NCI-H524 treated with DMSO at 0.1 percent for 48 hours (cell line): ENCODE measurements around the gene PLPP4.
A peak's percentile ranks its signal among the peaks of the same experiment; 100 is the strongest.

ENCODE experiments used
- DNase-seq: peaks from one replicate; lab custom pipeline; 2025; lab: John Stamatoyannopoulos, UW

The PLPP4 gene

DNA sequence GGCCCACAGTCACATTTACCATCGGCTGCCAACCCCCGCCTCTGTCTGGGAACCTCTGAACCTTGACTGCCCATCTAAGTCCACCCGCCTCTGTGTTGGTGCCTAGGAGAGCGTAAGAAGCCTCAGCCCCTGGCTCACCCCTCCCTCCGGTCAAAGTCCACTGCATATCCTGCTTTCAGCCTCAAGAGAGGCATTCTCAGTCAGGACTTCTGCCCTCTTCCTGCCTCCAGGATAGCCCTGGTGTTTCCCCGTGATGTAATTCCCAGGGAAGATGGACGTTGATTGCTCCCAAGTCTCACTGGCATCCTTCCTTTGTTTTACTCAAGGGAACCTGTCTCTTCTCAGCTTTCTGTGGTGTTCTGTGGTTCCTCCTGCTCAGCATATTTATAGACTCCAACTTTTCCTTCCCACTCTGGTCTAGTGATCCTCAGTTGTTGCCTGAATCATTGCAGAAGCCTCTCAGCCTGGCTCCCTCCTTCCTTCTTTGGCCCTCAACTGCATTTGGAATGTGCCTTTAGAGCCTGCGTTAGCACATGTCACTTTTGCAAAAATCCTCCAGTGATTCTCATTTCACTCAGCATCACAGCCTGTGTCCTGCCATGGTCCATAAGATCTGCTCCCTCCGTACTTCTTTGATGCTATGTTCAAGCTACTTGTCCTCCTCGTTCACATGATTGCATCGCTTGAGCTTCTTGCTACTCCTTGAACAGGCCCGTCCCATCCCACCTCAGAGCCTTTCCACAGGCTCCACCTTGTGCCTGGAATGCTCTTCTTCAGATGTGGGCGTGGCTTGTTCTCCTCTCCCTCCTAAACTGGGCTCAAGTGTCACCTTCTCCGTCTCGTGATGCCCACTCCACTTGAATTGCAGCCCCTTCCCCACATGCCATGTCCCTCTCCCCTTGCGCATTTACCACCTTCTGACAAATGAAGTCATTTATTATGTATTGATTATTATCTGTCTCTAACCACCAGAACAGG is 124.2 kb downstream of the PLPP4 start:
- no peak for DNase-seq

DNA sequence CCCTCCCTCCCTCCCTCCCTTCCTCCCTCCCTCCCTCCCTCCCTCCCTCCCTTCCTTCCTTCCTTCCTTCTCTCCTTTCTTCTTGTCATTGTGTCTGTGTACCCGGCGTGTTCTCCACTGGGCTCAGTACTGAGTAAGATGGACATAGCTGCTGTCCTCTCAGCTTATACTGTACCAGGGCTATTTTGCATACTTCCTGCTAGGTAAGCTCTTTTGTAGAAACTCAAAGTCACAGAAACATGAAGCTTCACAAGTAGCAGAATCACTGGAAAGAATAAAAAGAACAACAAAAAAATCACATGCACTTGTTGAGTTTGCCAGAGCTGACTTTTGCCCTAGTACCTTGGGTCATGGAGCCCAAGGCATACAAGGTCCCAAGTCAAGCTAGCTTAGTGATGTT is 125.7 kb downstream of the PLPP4 start:
- no peak for DNase-seq

DNA sequence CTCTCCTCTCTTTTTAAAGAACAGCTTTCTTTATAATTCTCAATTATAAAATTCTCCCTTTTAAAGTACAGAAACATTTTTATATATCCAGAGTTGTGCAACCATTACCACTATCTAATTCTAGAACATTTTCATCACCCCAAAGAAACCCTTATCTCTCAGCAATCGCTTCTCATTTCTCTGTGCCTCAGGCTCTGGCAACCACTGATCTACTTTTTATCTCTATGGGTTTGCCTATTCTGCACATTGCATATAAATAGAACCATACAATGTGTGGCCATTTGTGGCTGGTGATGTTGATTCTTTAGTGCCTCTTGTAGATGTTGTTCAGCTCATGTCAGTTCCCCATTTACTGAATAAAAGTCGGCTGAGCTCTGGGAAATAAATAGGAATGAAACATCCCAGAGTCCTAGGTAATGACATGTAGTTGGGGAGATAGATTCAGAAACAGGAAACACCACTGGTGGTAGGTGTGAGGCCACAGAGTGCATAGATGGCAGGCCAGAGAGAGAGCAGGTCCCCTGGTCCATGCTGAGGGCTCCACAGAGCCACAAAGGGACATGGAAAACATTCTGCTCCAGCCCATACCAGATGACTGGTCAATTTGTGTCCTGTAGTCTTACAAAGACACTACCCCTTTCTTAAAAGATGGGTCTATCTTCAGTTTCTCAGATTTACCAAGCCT is 126.5 kb downstream of the PLPP4 start:
- DNase-seq: no peak

DNA sequence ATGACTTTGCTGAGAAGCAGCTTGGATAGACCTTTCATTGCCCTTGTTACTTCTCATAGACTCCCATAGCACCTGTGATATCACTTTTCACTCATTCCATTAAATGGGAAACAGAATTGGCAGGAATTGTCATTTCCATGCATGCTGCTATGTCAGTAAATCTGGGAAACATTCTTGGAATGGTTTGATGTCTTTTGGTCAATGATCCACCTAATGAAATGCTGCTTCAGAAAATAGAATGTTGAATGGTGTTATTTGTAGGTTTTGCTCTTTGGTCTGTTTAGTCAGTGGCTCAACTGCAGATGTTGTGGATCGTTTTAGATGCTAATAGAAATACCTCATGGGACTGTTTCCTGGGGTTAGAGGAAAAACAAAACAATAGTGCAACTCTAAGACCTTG is 127.8 kb downstream of the PLPP4 start:
- DNase-seq: no peak

DNA sequence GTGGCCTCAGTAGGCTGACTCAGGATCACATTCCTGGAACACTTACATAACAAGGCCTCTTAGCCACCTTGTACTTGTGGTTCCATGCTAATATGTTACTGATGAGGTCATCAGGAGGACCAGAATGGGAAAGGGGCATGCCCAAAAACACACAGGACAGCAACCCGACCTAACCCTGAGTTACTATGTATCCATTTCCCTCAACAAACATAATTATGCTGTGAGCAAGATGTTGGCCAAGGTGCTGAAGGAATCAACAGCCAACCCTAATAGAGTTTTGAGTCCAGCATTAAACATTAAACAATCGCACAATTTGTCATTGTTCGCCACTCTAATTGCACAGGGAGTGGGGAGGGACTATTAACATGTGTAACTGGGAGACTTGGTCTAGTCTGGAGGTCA is 129.4 kb downstream of the PLPP4 start:
- DNase-seq: no peak

DNA sequence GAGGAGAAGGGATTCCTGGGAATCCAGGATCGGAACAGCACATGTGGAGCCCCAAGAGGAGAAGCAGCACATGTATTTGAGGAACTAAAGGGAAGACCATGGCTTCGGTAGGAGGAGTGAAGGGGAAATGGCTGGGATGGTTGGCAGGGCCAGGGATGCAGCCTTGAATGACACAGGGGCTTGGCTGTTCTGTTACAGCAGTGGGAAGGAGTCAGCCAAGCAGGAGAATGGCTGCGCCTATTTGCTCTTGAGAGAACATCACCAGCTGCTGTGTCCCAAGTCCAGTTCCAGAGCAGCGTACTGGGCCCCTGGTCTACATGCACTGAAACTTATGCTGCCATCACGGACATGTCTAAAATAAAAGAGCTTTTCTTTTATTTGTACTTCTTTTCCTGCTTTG is 130.0 kb downstream of the PLPP4 start:
- DNase-seq: no peak

DNA sequence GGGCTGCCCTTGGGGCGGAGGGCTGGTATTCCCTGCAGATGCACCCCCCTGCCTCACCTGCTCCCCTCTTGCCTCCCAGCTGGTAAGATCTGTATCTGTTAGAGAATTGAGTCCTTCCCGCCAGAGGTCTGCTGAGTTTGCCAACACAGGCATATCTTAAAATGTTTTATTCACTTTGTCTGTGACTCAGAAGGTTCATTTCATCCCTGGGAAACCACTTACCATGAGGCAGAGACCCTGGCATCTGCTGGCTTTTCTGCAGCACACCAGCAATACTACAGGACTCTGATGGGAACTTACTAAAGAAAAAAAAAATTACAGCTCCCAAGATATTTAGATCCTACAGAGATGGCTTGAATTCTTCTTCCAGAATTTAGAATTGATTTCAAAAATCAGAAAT is 131.3 kb downstream of the PLPP4 start:
- DNase-seq: no peak

DNA sequence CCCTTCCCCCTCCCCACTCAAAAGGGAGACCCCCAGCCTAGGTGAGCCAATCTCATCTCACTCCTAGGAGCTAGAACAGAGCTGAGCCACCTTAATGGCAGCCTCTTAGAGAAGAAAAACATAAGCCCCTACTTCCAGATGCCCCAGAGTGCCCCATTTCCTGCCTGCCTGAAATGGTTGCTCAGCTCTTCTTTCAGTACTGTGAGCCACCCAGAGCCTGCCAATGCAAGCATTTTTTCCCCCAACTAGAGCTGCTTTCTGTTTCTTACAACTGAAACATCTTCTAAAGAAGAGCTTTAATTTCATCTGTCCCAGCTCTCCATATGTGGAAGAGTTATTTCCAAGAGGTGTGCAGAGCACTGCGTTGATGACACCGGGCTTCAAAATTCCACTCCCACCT is 136.7 kb downstream of the PLPP4 start:
- DNase-seq: no peak

DNA sequence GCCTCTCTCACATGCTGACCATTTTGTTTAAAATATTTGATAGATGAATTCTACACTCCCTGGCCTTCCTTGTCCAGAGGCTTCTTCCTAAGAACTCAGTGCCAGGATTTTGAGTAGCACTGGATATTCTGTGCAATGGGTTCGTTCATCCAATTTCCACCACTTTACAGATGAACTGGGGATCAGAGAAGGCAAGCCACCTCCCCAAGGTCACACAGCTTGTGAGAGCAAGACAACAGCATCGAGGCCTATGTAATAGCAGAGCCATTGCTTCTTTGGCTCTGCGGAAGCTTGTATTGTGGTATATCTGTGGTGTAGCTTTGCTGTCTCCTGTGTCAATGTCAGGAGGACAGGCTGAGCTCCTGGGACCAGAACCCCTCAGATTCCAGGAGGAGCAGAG is 140.9 kb downstream of the PLPP4 start:
- DNase-seq: no peak

DNA sequence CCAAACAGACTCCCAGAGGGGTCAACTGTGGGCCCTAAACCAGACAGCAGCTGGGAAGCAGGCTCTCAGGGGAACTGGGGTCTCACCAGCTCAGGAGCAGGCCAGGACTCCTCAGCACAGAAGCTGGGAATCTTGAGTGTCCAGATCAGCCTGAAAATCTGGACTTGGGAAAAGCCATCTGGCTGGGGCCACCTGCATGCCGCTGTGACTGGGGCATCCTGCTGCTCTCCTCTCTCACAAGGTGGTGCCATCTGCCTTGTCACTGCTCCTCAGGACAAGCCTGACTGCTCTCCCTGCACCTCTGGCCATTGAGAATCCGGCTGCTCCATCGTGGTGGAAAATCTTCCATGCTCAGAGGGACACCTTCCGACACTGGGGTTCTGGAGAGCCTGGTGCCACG is 141.4 kb downstream of the PLPP4 start:
- DNase-seq: peak; percentile 82

DNA sequence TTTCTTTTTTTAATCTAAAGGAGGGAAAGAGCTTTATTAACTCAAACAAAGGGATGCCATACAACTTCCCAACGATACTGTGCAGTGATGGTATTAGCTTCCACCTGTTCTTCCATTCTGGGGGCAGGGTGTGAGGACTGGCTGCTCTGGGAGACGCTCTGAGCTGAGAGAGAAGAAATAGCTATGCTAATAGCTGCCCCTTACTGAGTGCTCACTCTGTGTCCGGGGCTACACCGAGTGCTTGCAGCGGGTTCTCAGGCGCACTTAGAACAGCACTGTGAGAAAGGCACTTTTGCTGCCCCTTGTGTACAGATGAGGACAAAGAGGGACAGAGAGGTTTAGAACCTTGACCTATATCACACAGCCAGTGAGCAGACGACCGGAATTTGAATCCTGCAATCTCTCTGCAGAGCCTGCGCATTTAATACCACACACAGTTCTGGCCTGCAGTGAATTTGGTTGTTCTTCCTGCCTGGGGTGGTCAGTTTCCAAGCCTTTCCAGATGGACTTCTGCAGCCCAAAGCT is 142.2 kb downstream of the PLPP4 start:
- no peak for DNase-seq

DNA sequence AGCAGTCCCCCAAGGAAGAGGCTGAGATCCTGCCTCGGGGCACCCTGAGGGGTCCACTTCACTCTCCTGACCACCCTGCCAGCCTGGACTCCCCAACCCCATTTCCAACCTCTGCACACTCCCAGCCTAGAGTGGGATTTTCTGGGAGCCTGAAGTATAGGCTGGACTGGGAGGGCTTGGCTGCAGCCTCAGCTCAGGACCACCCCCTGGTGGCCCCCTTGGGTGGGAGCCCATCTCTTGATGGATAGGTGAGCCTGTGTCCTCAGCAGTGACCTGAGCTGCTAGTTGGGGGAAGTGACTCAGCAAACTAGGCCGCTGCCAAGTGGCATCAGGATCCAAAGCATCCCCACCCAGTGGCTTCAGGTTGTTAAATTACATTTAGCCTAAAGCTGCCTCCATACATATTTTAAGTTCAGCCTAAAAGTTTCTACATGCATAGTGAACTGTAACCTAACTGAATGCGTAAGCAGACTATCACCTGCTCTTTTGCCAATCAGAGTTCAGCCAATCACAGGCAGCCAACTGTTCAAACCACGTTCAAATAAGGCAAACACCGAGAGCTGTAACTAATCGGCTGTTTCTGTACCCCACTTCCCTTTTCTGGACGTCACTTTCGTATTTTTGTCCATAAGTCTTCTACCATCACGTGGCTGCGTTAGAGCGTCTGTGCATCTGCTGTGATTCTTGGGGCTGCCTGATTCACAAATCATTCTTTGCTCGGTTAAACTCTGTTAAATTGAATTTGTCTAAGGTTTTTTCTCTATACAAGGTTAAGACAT is 144.0 kb downstream of the PLPP4 start:
- no peak for DNase-seq

DNA sequence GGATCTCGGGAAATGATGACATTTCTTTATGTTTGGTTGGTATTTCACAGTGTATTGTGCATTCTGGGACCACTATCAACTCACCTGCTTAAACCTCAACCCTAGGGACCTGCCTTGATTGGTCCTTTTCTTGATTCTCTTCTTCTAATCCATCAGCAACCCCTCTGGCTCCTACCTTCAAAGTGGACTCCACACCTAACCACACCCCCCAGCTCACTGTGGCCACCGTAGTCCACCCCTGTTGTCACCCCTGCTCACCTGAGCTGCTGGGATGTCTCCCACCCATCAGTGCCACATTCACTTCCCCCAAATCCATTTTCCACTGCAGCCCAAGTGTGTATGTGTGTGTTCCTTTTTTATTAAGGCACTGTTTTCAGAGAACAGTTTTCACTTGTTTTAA is 145.0 kb downstream of the PLPP4 start:
- DNase-seq: no peak

DNA sequence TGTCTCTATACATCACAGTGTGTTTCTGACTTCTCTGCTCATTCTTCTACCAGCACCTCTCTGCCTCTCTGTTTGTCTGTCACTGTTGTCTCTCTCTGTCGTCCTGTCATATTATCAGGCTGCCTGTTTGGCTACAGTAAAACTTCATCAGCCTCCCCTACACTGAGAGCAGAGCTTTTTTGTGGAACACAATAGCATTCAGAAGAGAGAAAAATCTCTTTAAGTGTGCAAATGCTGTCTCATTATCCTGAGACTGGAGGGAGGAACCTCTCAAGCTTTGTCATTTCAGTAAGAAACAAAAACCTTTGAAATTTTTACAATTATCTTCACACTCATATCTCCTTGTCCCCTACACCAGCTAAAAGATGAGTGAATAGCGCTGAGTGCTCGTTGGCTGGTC is 148.4 kb downstream of the PLPP4 start:
- DNase-seq: no peak

DNA sequence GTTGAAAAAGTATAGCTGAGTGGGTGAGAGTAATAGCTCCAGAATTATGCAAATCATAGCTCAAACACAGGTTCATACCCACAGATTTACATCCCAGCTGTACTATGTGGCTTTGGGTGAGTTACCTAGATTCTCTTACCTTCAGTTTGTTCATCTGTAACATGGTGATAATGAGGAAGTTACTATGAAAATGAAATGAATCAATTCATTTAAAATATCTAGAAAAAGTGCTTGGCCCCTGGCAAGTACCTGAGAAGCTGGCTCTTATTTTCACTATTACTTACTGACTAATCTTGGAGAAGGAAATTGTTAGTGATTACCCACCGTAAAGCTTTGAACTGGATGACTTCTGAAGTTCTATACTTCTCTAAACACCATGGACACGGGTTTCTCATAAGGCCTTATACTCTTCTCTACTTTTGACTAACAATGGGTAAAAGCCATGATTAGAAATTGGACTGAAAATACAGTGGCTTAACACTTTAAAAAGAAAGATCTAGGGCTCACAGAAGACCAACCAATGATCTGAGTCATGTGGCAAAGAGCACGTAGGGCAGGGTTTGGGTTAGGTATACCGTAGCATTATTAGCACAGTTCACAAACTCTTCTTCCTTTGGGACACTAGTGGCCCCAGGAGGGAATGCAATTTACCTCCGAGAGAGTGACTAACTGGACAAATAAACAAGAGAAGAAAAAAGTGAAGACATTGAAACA is 149.2 kb downstream of the PLPP4 start:
- DNase-seq: no peak

DNA sequence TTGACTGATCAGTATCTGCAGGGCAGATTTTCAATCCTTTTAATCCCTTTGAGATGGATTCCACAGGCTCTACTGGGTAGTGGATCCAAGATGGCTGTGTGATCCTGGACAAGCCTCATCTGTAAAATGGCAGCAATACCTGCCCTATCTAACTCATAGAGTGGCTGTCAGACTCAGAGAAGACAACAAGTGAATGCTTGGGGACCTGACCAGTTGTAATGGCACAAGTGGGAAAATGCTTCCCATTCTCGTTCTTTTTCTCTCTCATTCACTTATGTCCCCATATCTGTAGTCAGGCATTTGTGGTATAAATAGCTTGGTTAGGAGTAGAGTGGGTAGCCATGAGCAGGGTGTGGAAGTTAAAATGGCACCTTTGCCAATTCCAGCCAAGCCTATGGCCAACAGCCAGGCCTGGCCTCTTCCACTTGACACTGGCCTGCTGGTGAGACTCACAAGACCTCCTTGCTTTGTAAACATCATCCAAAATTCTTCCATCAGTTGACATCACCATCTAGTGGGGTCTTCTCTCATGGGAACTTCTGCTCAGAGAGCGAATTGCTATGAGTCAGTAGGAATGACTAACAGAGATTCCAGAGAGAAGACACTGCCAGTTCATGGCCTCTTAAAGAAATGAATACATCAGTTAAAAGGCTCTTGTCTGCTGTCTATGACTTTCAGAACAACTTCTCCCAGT is 150.1 kb downstream of the PLPP4 start:
- DNase-seq: no peak

DNA sequence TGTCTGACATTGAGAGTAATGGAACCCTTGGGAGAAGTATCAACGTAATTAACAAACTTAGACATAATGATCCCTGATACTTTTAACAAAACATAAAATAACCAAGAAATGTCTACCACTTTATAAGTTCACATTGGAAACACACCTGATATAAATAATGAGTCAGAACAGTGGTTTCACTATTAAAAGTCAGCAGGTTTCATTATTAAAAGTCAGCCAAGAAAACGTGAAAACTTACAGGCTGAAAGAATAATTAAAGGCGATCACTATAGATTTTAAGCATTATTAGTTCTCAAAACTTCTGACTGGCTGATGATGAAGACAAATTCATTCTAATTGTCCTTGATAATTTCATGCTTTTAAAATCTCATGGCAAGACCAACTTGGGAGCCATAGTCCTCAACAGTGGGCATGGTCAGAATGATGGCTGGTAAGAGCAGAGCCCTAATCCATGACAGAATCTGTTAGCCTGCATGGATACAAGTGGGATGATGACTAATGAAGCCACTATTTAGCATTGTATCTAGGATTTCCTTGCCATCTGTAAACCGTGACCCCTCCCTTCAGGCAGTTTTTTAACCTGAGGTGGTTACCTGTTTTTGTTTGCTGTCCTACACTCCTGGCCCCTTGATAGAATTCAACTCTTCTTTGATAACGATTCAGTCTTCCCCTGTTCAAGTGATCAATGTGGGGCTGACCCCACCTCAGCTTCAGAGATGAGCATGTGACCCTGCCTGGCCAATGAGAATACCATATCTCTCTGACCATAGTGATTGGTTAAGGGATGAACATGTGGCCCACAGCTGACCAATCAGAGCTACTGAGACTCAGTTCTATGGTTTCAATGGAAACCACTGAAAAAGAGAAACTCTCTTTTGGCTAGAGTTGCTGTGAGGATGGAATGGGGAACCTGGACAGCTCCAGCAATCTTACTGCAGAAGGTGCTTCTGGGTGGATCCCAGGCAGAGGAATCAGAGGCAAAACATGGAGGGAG is 151.0 kb downstream of the PLPP4 start:
- no peak for DNase-seq

DNA sequence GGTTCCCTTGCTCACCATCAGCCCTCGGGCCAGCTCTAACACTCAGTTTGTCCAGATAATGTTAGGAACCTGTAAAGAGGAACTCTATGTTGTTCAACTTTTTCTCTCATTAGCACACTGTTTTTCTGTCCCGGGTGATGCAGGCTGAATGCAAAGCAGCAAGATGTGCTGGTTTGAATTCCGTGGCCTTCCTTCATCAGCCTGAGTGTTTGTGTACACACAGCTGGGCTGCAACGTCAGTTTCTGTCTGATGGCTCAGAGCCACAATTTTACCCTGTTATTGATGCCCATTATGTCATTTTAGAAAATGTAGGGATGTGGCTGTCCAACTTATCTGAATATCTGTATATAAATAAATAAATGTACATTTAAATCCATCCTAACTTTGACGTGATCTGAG is 152.0 kb downstream of the PLPP4 start:
- DNase-seq: no peak

DNA sequence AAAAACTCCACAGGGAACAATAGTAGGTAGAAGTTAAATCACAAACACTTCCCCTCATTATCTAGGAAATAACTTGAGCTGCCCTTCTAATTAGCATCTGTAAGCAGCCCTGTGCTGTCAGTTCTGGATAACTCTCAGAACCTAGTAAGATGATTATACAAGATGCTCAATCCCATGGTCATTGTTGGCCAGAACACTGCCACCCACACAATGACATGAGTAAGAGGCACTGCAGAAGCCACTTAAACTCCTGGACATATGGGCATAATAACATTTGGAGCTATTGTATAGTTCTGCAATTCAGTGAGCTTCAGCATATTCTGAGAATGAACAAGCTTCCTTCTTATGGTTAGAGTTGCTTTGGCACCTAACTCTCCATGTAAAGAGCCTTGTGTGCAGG is 153.8 kb downstream of the PLPP4 start:
- no peak for DNase-seq

DNA sequence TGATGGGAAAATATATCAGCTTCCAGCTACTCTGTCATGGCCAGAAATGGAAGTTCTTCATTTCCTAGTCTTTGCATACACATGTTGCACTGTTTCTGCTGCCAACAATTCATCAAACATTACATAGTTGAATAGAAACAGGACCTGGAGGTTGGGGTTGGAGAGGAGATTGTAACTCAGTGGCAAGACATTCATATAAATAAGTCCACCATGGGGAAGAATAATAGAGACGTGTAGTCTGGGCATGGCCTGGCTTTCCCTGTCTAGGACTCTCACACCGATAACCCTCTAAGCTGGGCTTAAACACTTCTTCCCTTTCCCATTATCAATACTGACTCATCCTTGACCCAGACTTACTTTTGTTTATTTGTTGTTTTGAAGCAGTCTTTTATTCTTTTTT is 155.7 kb downstream of the PLPP4 start:
- DNase-seq: no peak
